ENCODE results near the gene NUDT3.

Gene NUDT3

GRCh38 chr6:34243901-34244884 lies 148.3 kb downstream of the NUDT3 start:
- DNase-seq (ENCODE audit: low read depth, low spot score): no peak
- no peak overlapping the region for H3K4me3 ChIP-seq (ENCODE audit: insufficient read length, low read depth)
- TF ChIP-seq ZNF274 (IDR thresholded peaks at IDR 0.05; ENCODE audit: low read depth, low read length) (no peak), YY1 (IDR thresholded peaks at IDR 0.05; ENCODE audit: insufficient read depth, insufficient read length) (no peak), SUZ12 (IDR thresholded peaks at IDR 0.05; ENCODE audit: extremely low read depth, insufficient read depth, insufficient read length) (no peak)
- H3K36me3 ChIP-seq (ENCODE audit: insufficient read depth, insufficient read length, low read length): peaks cover 53% of the 10 kb centered on the region
- H3K9me3 ChIP-seq (ENCODE audit: insufficient read depth, low read length): no peaks in the 10 kb centered on the region
- no peaks in the 10 kb centered on the region for H3K27me3 ChIP-seq (ENCODE audit: insufficient read depth, insufficient read length)
- peaks cover 21% of the 10 kb centered on the region for H3K4me1 ChIP-seq (ENCODE audit: insufficient read depth, insufficient read length)
- peak overlapping the region; percentile 32 for H3K9ac ChIP-seq (ENCODE audit: insufficient read length, low read depth)

GRCh38 chr6:34243131-34243771 lies 149.2 kb downstream of the NUDT3 start:
- no peaks in the 10 kb centered on the region for H3K27me3 ChIP-seq (ENCODE audit: insufficient read depth, insufficient read length)
- no peaks in the 10 kb centered on the region for H3K9me3 ChIP-seq (ENCODE audit: insufficient read depth, low read length)
- no peak for DNase-seq (ENCODE audit: low read depth, low spot score)
- peak overlapping the region; percentile 32 for H3K9ac ChIP-seq (ENCODE audit: insufficient read length, low read depth)
- H3K4me1 ChIP-seq (ENCODE audit: insufficient read depth, insufficient read length): peaks cover 19% of the 10 kb centered on the region
- H3K4me3 ChIP-seq (ENCODE audit: insufficient read length, low read depth): no peak overlapping the region
- no peak for TF ChIP-seq SUZ12 (IDR thresholded peaks at IDR 0.05; ENCODE audit: extremely low read depth, insufficient read depth, insufficient read length)
- no peak for TF ChIP-seq ZNF274 (IDR thresholded peaks at IDR 0.05; ENCODE audit: low read depth, low read length)
- no peak for TF ChIP-seq YY1 (IDR thresholded peaks at IDR 0.05; ENCODE audit: insufficient read depth, insufficient read length)
- peaks cover 63% of the 10 kb centered on the region for H3K36me3 ChIP-seq (ENCODE audit: insufficient read depth, insufficient read length, low read length)

- no peak for DNase-seq (ENCODE audit: low read depth, low spot score)
- Histone ChIP-seq H3K4me1 (ENCODE audit: insufficient read depth, insufficient read length) (peaks cover 19% of the 10 kb centered on the region), H3K9me3 (ENCODE audit: insufficient read depth, low read length) (no peaks in the 10 kb centered on the region), H3K9ac (ENCODE audit: insufficient read length, low read depth) (no peak overlapping the region), H3K27me3 (ENCODE audit: insufficient read depth, insufficient read length) (no peaks in the 10 kb centered on the region), H3K4me3 (ENCODE audit: insufficient read length, low read depth) (no peak overlapping the region), H3K36me3 (ENCODE audit: insufficient read depth, insufficient read length, low read length) (peaks cover 70% of the 10 kb centered on the region)
- TF ChIP-seq YY1 (IDR thresholded peaks at IDR 0.05; ENCODE audit: insufficient read depth, insufficient read length) (no peak), ZNF274 (IDR thresholded peaks at IDR 0.05; ENCODE audit: low read depth, low read length) (no peak), SUZ12 (IDR thresholded peaks at IDR 0.05; ENCODE audit: extremely low read depth, insufficient read depth, insufficient read length) (no peak)
Observed at GRCh38 chr6:34242252-34243130, 150.0 kb downstream of the NUDT3 start.

- Histone ChIP-seq H3K9ac (ENCODE audit: insufficient read length, low read depth) (peak overlapping the region; percentile 51), H3K4me3 (ENCODE audit: insufficient read length, low read depth) (no peak overlapping the region), H3K4me1 (ENCODE audit: insufficient read depth, insufficient read length) (peaks cover 14% of the 10 kb centered on the region), H3K27me3 (ENCODE audit: insufficient read depth, insufficient read length) (no peaks in the 10 kb centered on the region), H3K36me3 (ENCODE audit: insufficient read depth, insufficient read length, low read length) (peaks cover 66% of the 10 kb centered on the region), H3K9me3 (ENCODE audit: insufficient read depth, low read length) (no peaks in the 10 kb centered on the region)
- DNase-seq (ENCODE audit: low read depth, low spot score): no peak
- TF ChIP-seq ZNF274 (IDR thresholded peaks at IDR 0.05; ENCODE audit: low read depth, low read length): no peak
- no peak for TF ChIP-seq YY1 (IDR thresholded peaks at IDR 0.05; ENCODE audit: insufficient read depth, insufficient read length)
- TF ChIP-seq SUZ12 (IDR thresholded peaks at IDR 0.05; ENCODE audit: extremely low read depth, insufficient read depth, insufficient read length): no peak
Observed at GRCh38 chr6:34241351-34242215, 150.9 kb downstream of the NUDT3 start.

- Histone ChIP-seq H3K4me3 (ENCODE audit: insufficient read length, low read depth) (peak overlapping the region; percentile 25), H3K36me3 (ENCODE audit: insufficient read depth, insufficient read length, low read length) (peaks cover 63% of the 10 kb centered on the region), H3K4me1 (ENCODE audit: insufficient read depth, insufficient read length) (peaks cover 13% of the 10 kb centered on the region), H3K27me3 (ENCODE audit: insufficient read depth, insufficient read length) (no peaks in the 10 kb centered on the region), H3K9ac (ENCODE audit: insufficient read length, low read depth) (peak overlapping the region; percentile 95), H3K9me3 (ENCODE audit: insufficient read depth, low read length) (no peaks in the 10 kb centered on the region)
- DNase-seq (ENCODE audit: low read depth, low spot score): no peak
- TF ChIP-seq SUZ12 (IDR thresholded peaks at IDR 0.05; ENCODE audit: extremely low read depth, insufficient read depth, insufficient read length) (no peak), YY1 (IDR thresholded peaks at IDR 0.05; ENCODE audit: insufficient read depth, insufficient read length) (no peak), ZNF274 (IDR thresholded peaks at IDR 0.05; ENCODE audit: low read depth, low read length) (no peak)
Observed at GRCh38 chr6:34240329-34241248, 151.9 kb downstream of the NUDT3 start.
